ENCODE data around the gene HS6ST2.

HS6ST2 gene

GRCh38 chrX:132665676-132666075, 292.8 kb downstream of the HS6ST2 start:
- no peak for DNase-seq

- peak; percentile 6 for DNase-seq
Measured at GRCh38 chrX:132664273-132664672, 294.2 kb downstream of the HS6ST2 start.

- DNase-seq: peak; percentile 2
Measured at GRCh38 chrX:132662844-132663243, 295.6 kb downstream of the HS6ST2 start.

- DNase-seq: no peak
Measured at GRCh38 chrX:132657876-132658275, 300.6 kb downstream of the HS6ST2 start.

- no peak for DNase-seq
Measured at GRCh38 chrX:132652871-132653270, 305.6 kb downstream of the HS6ST2 start.

- peak; percentile 1 for DNase-seq
Measured at GRCh38 chrX:132651421-132652086, 306.9 kb downstream of the HS6ST2 start.

- no peak for DNase-seq
Measured at GRCh38 chrX:132648895-132649294, 309.5 kb downstream of the HS6ST2 start.

GRCh38 chrX:132639446-132639845, 319.0 kb downstream of the HS6ST2 start:
- no peak for DNase-seq

- no peak for DNase-seq
Measured at GRCh38 chrX:132638313-132638712, 320.1 kb downstream of the HS6ST2 start.

GRCh38 chrX:132636080-132636479, 322.3 kb downstream of the HS6ST2 start:
- DNase-seq: peak; percentile 7

GRCh38 chrX:132634521-132634920, 323.9 kb downstream of the HS6ST2 start:
- DNase-seq: no peak

- peak; percentile 36 for DNase-seq
Measured at GRCh38 chrX:132631579-132632232, 326.7 kb downstream of the HS6ST2 start.

GRCh38 chrX:132624466-132624865, 334.0 kb downstream of the HS6ST2 start:
- no peak for DNase-seq

GRCh38 chrX:132623942-132624341, 334.5 kb downstream of the HS6ST2 start:
- DNase-seq: no peak

- DNase-seq: no peak
Measured at GRCh38 chrX:132623300-132623699, 335.1 kb downstream of the HS6ST2 start.

GRCh38 chrX:132622130-132622529, 336.3 kb downstream of the HS6ST2 start:
- DNase-seq: peak; percentile 1

GRCh38 chrX:132618810-132619209, 339.6 kb downstream of the HS6ST2 start:
- no peak for DNase-seq

GRCh38 chrX:132615391-132616131, 342.9 kb downstream of the HS6ST2 start:
- DNase-seq: peak; percentile 64

GRCh38 chrX:132614297-132614696, 344.1 kb downstream of the HS6ST2 start:
- peak; percentile 34 for DNase-seq

GRCh38 chrX:132613801-132614200, 344.6 kb downstream of the HS6ST2 start:
- no peak for DNase-seq

- peak; percentile 74 for DNase-seq
Measured at GRCh38 chrX:132612821-132613564, 345.4 kb downstream of the HS6ST2 start.

- no peak for DNase-seq
Measured at GRCh38 chrX:132610536-132610935, 347.9 kb downstream of the HS6ST2 start.

GRCh38 chrX:132609362-132609848, 349.0 kb downstream of the HS6ST2 start:
- no peak for DNase-seq
